ENCODE measurements around the gene CCNY.

CCNY gene

GRCh38 chr10:35377050-35377728, 40.9 kb downstream of the CCNY start:
- DNase-seq (ENCODE audit: extremely low spot score, insufficient read length, low read depth) = no peak
- FAIRE-seq = no peak

- no peak for DNase-seq (ENCODE audit: extremely low spot score, insufficient read length, low read depth)
- peak; percentile 39 for FAIRE-seq
These were observed 42.4 kb downstream of the CCNY start for GRCh38 chr10:35378541-35379210.

GRCh38 chr10:35379226-35380137, 43.2 kb downstream of the CCNY start:
- DNase-seq (ENCODE audit: extremely low spot score, insufficient read length, low read depth) = peak; percentile 30
- peak; percentile 80 for FAIRE-seq

GRCh38 chr10:35382096-35382495, 45.8 kb downstream of the CCNY start:
- FAIRE-seq (no peak), DNase-seq (ENCODE audit: extremely low spot score, insufficient read length, low read depth) (no peak)

- FAIRE-seq = no peak
- no peak for DNase-seq (ENCODE audit: extremely low spot score, insufficient read length, low read depth)
These were observed 48.1 kb downstream of the CCNY start for GRCh38 chr10:35384265-35384868.

- DNase-seq (ENCODE audit: extremely low spot score, insufficient read length, low read depth) (no peak), FAIRE-seq (no peak)
These were observed 50.4 kb downstream of the CCNY start for GRCh38 chr10:35386594-35387174.

GRCh38 chr10:35387768-35388167, 51.5 kb downstream of the CCNY start:
- FAIRE-seq = no peak
- DNase-seq (ENCODE audit: extremely low spot score, insufficient read length, low read depth) = no peak

GRCh38 chr10:35388197-35388596, 51.9 kb downstream of the CCNY start:
- no peak for DNase-seq (ENCODE audit: extremely low spot score, insufficient read length, low read depth)

GRCh38 chr10:35388682-35389081, 52.4 kb downstream of the CCNY start:
- FAIRE-seq = no peak
- no peak for DNase-seq (ENCODE audit: extremely low spot score, insufficient read length, low read depth)

More at GRCh38 chr10:35388197-35388596, 51.9 kb downstream of the CCNY start:
- no peak for FAIRE-seq

- DNase-seq (ENCODE audit: extremely low spot score, insufficient read length, low read depth) = no peak
- FAIRE-seq = no peak
These were observed 54.0 kb downstream of the CCNY start for GRCh38 chr10:35390161-35390840.

- DNase-seq (ENCODE audit: extremely low spot score, insufficient read length, low read depth) = no peak
- FAIRE-seq = no peak
These were observed 54.5 kb downstream of the CCNY start for GRCh38 chr10:35390843-35391152.

- DNase-seq (ENCODE audit: extremely low spot score, insufficient read length, low read depth) (no peak), FAIRE-seq (no peak)
These were observed 55.0 kb downstream of the CCNY start for GRCh38 chr10:35391153-35391953.

- FAIRE-seq = no peak
- no peak for DNase-seq (ENCODE audit: extremely low spot score, insufficient read length, low read depth)
These were observed 55.6 kb downstream of the CCNY start for GRCh38 chr10:35391954-35392262.

GRCh38 chr10:35392482-35393228, 56.3 kb downstream of the CCNY start:
- FAIRE-seq = no peak
- no peak for DNase-seq (ENCODE audit: extremely low spot score, insufficient read length, low read depth)

GRCh38 chr10:35394411-35394851, 58.1 kb downstream of the CCNY start:
- FAIRE-seq = no peak
- DNase-seq (ENCODE audit: extremely low spot score, insufficient read length, low read depth) = no peak

- DNase-seq (ENCODE audit: extremely low spot score, insufficient read length, low read depth) = no peak
- FAIRE-seq = no peak
These were observed 58.6 kb downstream of the CCNY start for GRCh38 chr10:35394934-35395333.

GRCh38 chr10:35396560-35397434, 60.5 kb downstream of the CCNY start:
- no peak for FAIRE-seq
- DNase-seq (ENCODE audit: extremely low spot score, insufficient read length, low read depth) = no peak

Data from GM18507 (cell line).